ENCODE measurements around the gene EPN3.

GRCh38 chr17:50570528-50570927 lies 38.0 kb downstream of the EPN3 start:
- TF ChIP-seq CTCF (IDR thresholded peaks at IDR 0.05) (no peak), POLR2A (IDR thresholded peaks at IDR 0.05) (no peak), EP300 (IDR thresholded peaks at IDR 0.05) (no peak)
